ELR (cell line): ENCODE measurements around the gene ZNF772.
"Not testable (repeated sequence)": the region's sequence is repeated elsewhere in the genome, so short reads cannot be mapped to it uniquely, and the experiment has no call there.

ENCODE experiments used
- DNase-seq: peaks from one replicate; pipeline ENCODE4 v3.0.0-alpha.2; 2015; ENCODE audit warnings: low read depth

The ZNF772 gene

GRCh38 chr19:57477191-57478008 lies at the start of gene ZNF772:
ZNF772 (minus strand) TSS chr19:57477566; CDS start chr19:57477309, 257 bp downstream.
- peak; percentile 97 for DNase-seq

GRCh38 chr19:57518021-57518420 lies 40.7 kb upstream of the ZNF772 start:
- not testable (repeated sequence) for DNase-seq

- DNase-seq = no peak
These were observed 37.9 kb upstream of the ZNF772 start for GRCh38 chr19:57515255-57515654.

- peak; percentile 17 for DNase-seq
These were observed 35.5 kb upstream of the ZNF772 start for GRCh38 chr19:57512845-57513244.

- no peak for DNase-seq
These were observed 34.1 kb upstream of the ZNF772 start for GRCh38 chr19:57511484-57511883.

- DNase-seq = no peak
These were observed 28.8 kb upstream of the ZNF772 start for GRCh38 chr19:57506163-57506562.

GRCh38 chr19:57500400-57500799 lies 23.0 kb upstream of the ZNF772 start:
- DNase-seq = peak; percentile 43

- peak; percentile 96 for DNase-seq
These were observed 22.5 kb upstream of the ZNF772 start, which contains the start of gene ZNF773 for GRCh38 chr19:57499680-57500395. ZNF773 (plus strand) TSS chr19:57499938; CDS start chr19:57500081, 143 bp downstream.

GRCh38 chr19:57499332-57499679 lies 21.9 kb upstream of the ZNF772 start:
- not testable (repeated sequence) for DNase-seq

GRCh38 chr19:57488299-57488644 lies 10.9 kb upstream of the ZNF772 start:
- not testable (repeated sequence) for DNase-seq

- peak; percentile 88 for DNase-seq
These were observed 10.3 kb upstream of the ZNF772 start, which contains the start of gene ZNF419 for GRCh38 chr19:57487477-57488298. ZNF419 (plus strand) TSS chr19:57487750; CDS start chr19:57487951, 201 bp downstream.

GRCh38 chr19:57473646-57474045 lies 3.7 kb downstream of the ZNF772 start:
- DNase-seq = no peak

- no peak for DNase-seq
These were observed 10.9 kb downstream of the ZNF772 start for GRCh38 chr19:57466489-57466888.

- peak; percentile 77 for DNase-seq
These were observed 11.5 kb downstream of the ZNF772 start for GRCh38 chr19:57465680-57466381.

GRCh38 chr19:57452307-57452706 lies 25.1 kb downstream of the ZNF772 start:
- no peak for DNase-seq

GRCh38 chr19:57443121-57443696 lies 34.2 kb downstream of the ZNF772 start:
- DNase-seq = no peak

GRCh38 chr19:57441979-57442752 lies 35.2 kb downstream of the ZNF772 start:
- DNase-seq = no peak

- no peak for DNase-seq
These were observed 38.4 kb downstream of the ZNF772 start for GRCh38 chr19:57438925-57439324.

GRCh38 chr19:57437931-57438330 lies 39.4 kb downstream of the ZNF772 start:
- peak; percentile 72 for DNase-seq

- peak; percentile 8 for DNase-seq
These were observed 40.9 kb downstream of the ZNF772 start for GRCh38 chr19:57436417-57436816.
